Measurements from ENCODE around the gene TMEM61. TPM values are rescaled to one million over a fixed set of nuclear protein-coding genes. Genes with fewer than 3 reads are reported as not detected.

TMEM61 gene
- polyA plus RNA-seq, 4 donors: 2.2 to 6.7 (median 4.8) TPM

Other genes with a start within 250 kb of the TMEM61 start
- gene PARS2, start 216.1 kb upstream of the TMEM61 start, polyA plus RNA-seq: 1 to 10 TPM; 2.5 to 8.3 (median 3.9) TPM
- 10 to 100 TPM; 10.7 to 27.7 (median 23.8) TPM for gene TTC22, start 179.3 kb upstream of the TMEM61 start, polyA plus RNA-seq
- 100 to 1,000 TPM in 1 of 4 donors, 10 to 100 TPM in 2, 1 to 10 TPM in 1; 7.0 to 162 (median 30.1) TPM for gene DHCR24, start 93.4 kb upstream of the TMEM61 start, polyA plus RNA-seq
- gene BSND, start 18.3 kb downstream of the TMEM61 start, polyA plus RNA-seq: under 1 TPM in 2 of 4 donors, not detected in 2; 0.01 TPM
- gene PCSK9, start 58.9 kb downstream of the TMEM61 start, polyA plus RNA-seq: 10 to 100 TPM in 1 of 4 donors, 1 to 10 TPM in 1, under 1 TPM in 2; 0.45 to 24.2 (median 2.2) TPM
- gene USP24, start 234.7 kb downstream of the TMEM61 start, polyA plus RNA-seq: 10 to 100 TPM in 3 of 4 donors, 1 to 10 TPM in 1; 7.3 to 38.3 (median 11.2) TPM

All from small intestine (tissue), 4 donors.